GM18868 (cell line): Measurements from ENCODE around the gene TFEB.

Experiments used
- ATAC-seq: cut with Tn5 transposase; IDR thresholded peaks from one replicate; pipeline ENCODE4 v1.9.1; 2021; ENCODE audit warnings: mild to moderate bottlenecking, moderate library complexity; ENCODE audit not compliant: unreplicated experiment

TFEB gene

DNA sequence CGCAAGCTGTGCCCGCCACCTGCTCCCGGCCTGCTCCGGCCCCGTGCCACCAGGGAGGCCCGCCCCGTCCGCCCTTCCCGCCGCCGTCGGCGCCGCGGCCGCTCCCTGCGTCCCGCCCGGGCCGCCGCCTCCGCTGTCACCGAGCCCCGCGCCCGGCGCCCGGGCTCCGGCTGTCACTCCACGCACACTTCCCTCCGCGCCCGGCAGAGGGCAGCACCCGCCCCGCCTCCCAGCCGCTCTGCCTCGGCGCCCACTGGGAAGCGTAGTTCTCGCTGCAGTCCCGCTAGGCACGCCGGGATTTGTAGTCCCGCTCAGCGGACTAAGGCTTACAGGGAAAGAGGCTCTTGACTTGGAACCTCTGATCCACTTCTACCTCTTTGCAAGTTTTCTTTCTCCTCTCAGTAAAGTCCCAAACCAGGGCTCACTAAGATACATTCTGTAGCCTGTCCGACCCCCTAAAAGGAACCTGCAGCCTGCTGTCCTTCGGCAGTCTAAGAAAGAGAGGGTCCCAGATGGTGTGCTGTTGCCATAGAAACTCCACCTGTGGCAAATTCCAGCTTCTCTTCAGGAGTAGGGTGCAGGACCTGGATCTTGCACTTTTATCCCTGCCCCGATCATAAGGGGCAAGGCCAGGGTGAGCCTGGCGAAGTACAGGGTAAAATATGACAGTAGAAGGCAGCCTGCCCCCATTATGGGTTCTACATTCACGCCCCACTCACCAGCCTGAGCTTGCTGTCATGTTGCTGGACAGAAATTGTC, at the start of gene TFEB:
TFEB (minus strand) TSS at position 182 of the 759 bp plus-strand sequence. CDS start 44,395 bp downstream, outside the sequence.
- peak; percentile 43 for ATAC-seq

DNA sequence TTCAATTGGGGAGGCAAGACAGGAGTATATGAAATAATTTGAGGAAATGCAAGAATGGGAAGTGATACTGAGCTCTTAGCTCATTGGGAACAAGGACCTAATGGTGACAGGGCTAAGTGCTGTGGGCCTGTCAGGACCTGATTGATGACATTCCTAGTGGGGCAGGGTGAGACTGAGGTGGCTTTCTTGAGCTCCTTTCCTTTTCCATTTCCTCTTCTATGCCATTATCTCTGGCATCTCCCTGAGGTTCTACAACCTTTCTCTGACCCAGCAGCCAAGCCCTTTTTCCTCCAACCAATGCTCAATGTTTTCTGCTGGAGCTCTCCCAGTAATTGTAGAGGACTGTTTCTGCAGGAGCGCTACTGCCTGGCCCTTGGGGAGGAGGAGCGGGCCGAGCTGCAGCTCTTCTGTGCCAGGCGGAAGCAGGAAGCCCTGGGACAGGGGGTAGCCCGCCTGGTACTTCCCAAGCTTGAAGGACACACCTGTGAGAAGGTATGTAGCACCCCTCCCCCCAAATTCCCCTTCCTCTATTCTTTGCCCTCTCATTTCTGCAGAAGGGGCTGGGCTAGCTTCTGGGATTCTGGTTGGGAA, 49.3 kb upstream of the TFEB start:
- ATAC-seq, result no peak

GRCh38 chr6:41783106-41783780, 47.8 kb upstream of the TFEB start:
- ATAC-seq, result no peak

- ATAC-seq, result no peak
Measured at GRCh38 chr6:41781366-41781730, 45.9 kb upstream of the TFEB start.

DNA sequence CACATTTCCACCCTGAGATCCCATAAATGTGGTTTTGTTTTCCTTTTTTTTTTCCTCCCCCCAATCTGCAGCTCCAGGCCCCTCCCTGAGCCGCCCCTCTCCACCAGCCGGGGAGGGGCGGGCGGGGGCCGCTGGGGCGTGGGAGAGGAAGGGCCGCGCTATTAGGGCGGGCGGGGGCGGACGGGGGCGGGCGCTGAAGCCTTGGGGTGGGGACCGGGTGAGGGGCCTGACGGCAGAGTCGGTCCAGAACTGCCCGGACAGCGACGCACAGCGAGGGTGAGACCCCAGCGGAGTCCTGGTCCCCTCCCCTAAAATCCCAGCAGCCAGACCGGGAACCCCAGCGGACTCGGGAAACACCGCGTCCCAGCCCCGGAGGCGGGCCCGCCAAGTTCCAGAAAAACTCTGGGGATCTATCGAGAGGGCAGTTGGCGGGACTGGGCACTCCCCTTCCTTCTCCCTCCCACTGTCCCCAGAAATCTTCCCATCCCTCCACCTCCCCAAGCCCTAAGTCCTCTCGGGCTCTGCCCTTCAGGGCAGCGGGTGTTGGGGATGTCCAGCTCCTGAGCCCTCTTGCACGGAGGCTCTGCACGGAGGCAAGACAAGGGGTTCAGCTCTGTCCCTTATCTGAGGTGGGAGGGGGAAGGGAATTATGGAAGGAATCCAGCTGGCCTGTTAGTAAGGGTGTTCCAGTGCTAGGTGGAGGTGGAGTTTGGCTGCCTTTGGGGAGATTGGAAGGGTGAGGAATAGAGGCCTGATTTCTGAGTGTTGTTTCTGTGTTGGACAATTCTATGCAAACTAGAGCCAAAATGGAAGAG, 45.4 kb upstream of the TFEB start, which contains the start of gene PRICKLE4:
PRICKLE4 (plus strand) TSS at position 232 of the 815 bp plus-strand sequence. CDS start 2,692 bp downstream, outside the sequence.
- peak; percentile 4 for ATAC-seq

DNA sequence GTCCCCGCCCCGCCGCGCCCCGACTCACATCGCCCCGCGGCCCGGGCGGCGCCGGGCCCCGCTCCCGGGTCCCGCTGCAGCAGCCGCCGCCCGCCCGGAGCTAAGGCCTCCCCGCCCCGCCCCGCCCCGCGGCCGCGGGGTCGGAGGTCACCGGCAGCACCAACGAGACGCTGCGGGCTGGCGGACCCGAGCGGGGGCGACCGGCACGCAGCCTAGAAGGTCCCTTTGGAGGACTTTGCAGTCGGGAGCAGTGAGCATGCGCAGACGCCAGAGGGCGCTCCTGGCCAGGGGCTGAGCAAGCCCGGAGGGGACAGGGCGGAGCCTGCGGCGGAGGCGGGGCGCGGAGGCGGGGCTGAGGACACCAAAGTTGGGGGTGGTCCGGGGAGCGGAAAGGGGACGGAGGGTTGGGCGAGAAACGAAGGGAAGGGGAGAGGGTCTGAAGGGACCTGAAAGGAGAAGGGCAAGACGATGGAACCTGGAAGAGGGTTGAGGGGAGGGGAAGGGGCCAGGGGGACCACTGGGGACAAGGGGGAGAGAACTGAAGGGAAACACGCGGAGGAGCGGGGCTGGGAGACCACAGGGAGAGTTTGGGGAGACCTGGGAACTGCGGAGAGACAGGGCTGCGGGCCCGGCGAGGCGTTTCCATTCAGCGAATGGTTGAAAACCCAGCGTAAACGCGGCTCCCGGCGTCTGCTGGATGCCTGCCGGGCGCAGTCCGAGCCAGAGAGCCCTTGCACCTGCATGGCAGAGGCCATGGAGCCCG, 44.6 kb upstream of the TFEB start, which contains the start of gene FRS3:
FRS3 (minus strand) TSS at position 113 of the 763 bp plus-strand sequence. CDS start 2,913 bp downstream, outside the sequence.
- ATAC-seq, result peak; percentile 92

GRCh38 chr6:41779336-41779735, 43.9 kb upstream of the TFEB start:
- peak; percentile 15 for ATAC-seq

- ATAC-seq, result no peak
Measured at GRCh38 chr6:41778895-41779294, 43.5 kb upstream of the TFEB start.

DNA sequence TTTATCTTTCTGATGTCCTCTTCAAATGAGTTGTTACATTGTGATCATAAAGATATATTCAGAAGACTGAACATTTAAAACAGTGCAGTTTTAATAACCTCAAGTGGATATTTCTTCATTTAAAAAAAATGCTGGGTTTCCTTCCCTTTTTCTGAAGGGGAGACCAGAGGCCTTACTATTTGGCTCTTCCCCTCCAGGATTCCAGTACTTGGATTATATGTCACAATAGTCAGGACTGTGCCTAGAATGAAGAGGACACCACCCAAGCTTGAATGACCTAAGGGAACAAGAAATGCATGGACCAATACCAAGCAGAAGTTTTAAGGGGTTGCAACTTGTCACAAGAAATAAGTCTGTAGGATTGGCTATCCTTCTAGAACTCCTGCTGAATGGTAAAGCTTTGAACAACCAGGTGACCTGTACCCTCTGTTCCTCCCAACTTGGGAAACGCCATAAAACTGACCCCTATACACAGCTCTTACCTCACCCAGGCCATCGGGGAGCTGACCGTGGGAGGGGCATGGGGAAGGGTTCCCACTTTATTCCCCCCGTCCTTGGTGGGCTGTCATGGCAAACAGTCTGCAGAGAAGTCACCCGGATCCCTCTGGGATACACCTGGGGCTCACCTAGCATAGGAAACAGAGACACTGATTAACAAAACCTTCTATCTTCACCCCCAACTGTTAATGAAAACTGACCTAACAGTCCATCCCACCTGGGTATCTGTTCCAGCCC, 42.3 kb upstream of the TFEB start:
- ATAC-seq, result no peak

DNA sequence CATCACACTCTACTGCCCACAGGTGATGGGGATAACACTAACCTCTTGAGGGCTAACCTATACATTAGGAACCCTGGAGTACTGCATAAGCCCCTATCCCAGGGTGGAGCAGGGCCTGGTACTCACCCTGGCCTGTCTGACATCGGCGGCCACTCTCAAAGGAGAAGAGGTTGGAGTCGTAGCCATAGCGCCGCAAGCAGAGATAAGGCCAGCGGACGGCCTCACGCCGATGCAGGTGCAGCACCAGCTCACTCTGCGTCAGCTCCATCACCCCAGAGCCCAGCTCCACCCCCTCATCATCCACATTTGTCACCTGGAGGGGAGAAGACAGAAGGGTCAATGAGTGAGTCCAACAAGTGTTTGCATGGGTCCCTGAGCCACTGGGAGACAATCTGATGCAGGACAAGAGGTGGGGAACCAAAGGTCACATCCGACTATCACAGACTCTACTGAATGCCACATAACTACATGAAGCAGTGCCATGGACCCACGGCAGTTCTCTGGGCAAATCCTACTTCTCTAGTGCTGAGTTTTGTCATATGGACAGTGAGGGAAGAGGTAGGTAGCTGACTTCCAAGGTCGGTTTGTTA, 40.0 kb upstream of the TFEB start:
- ATAC-seq, result no peak

DNA sequence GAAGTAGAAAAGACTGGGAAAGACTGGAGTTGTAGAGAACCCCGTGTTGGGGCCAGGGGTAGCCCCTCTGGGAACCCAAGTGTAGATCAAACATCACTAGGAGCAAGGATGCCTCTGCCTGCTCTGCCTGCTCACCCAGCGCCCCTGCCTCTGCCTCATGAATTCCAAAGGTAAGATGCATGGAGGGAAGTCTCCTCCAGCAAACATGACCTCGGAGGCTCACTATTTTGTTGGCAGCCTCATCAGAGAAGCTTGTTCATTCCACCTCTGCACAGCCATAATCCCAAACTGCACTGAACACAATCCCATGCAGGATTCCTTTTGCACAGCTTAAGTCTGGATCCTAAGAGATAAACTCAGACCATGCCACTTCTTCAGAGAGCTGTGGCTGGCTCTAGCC, 39.4 kb upstream of the TFEB start:
- ATAC-seq, result no peak

DNA sequence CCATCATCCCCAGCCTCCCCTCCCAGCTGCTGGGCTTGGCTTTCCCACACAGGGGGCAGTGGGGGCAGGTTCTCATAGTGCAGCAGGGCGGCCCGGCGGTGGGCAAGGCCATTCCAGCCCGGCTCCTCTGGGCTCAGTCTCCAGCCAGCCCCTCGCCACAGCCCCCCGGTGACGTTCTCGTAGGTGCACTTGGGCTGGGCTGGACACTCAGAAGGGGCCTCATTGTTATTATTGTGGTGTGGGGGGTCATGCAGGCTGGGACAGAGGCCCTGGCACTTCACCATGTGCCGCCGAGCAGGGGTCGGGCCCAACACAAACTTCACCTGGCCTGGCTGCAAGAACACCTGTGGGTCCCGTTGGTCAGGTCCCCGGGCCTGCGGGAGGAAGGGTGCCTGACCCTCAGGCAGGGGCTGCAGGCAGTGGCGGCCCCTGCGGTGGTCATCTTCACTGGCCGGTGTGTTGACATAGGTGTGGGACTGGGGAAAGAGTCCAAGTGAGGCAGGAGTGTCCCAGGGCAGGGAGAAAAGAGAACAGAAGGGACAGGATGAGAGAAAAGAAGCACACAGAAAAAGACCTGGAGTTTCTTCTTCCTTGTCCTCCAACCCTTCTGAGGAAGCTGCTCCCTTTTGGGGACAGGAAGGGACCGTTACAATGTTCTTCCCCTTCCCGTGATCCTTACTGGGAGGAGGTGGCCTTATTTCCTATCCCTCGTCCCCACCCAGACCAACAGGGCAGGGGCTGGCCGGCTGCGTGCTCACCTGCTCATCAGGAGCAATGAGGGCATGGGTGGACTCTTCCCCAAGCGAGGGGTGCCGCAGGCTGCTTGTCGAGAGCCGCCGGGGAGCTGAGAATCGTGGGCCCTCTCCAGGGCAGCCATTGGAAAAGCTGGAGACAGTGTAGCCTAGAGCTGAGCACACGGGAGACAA, 35.9 kb upstream of the TFEB start:
- no peak for ATAC-seq

DNA sequence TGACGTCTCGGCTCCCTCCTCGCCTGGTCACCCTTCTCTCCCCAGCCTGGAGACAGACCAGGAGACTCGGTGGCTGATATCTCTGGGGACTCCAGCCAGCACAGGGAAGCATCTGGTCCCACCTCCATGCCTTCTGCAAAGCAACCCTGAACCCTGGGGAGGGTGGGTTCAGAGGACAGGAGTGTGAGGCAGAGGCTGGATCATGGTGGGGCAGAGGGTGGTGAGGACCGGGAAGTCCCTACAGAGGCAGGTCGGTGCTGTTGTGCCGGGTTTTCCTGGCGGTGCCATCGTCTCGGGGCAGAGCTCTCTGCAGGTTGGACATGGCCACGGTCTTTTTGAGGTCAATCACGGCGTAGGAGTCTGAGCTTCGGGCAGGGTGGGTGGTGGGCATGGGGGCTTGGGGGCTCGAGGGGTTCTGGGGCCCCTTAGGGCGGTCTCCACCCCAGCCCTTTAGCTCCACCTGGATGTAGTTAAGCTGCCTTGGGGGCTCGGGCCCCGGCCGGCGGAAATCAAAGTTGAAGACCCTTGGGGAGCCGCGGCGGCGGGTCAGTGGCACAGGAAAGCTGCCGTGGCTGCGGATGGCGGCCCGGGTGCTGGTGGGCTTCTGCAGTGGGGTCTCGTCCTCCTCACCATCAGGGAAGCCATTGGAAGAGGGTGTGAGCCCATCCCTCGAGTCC, 35.1 kb upstream of the TFEB start:
- no peak for ATAC-seq

DNA sequence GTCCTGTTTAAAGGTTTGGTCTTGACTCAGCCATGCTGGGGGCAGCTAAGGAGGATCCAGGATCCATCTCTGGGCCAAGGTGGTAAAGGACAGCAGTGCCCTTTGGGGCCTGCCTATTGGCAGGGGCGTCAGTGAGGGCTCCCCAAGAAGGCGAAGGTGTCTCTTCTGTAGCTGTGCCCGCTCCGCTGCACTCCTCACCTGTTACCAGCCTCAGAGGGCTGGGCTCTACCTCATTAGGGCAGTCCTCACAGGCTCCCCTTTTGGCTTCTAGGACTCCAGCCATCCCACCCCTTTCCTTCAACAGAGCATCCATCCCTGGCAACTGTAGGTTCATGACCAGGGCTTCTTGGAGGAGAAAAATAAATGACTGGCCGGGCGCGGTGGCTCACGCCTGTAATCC, 34.0 kb upstream of the TFEB start:
- no peak for ATAC-seq

GRCh38 chr6:41768545-41769308, 33.3 kb upstream of the TFEB start:
- no peak for ATAC-seq

DNA sequence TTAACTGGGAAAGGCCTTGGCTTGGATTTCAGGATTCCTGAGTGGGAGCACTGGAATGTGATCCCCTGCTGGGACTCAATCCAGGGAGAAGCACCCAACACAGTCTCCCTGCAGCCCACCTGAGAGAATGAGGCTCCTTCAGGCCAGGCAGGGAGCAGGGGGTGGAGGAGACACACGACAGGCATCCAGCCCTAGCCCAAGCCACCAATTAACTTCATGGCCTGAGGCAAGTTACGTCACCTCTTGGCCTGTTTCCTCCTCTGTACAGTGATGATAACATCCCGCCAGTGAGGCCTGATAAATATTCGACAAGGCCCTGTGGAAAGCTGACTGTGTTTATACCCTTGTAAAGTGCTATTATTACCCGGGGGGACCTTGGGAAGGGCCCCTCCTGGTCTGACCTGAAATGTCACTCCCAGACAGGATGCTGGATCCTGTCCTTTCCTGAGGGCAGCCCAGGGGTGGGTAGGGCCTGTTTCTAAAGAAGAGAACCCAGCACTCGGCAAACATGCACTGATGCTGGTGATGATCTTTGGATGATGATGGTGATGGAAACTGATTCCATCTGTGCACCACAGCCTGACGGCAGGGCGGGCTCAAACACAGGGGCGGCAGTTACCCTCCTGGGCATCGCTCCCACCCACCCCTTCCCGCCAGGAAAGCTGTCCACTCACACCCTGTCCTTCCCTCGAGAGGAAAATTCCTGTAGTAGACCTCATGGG, 31.9 kb upstream of the TFEB start:
- ATAC-seq, result no peak
